Measurements from ENCODE around the gene ADARB1. TPM values are rescaled to one million over a fixed set of nuclear protein-coding genes. Genes with fewer than 3 reads are reported as not detected.

Gene ADARB1
- total and polyA plus RNA-seq, 2 of the 4 experiments (the other 2 are of a cell fraction) = 39.8 to 47.3 TPM

- no peak for TF ChIP-seq NFE2L2 (IDR thresholded peaks at IDR 0.05; ENCODE audit: low read depth, low read length)
Observed at GRCh38 chr21:45080639-45081414, 6.4 kb downstream of the ADARB1 start (continued).

GRCh38 chr21:45081636-45082035, 7.3 kb downstream of the ADARB1 start:
- ChIA-PET POLR2A (ENCODE audit: unreplicated experiment) (no interaction called here), CTCF (no interaction called here)
- no peak overlapping the region for H2AK9ac ChIP-seq (replicated peaks; ENCODE audit: low read depth, low read length, poor library complexity)
- H3K4me3 ChIP-seq (ENCODE audit: insufficient read depth, low read depth, low read length) = no peak overlapping the region
- H3K9me3 ChIP-seq (ENCODE audit: control insufficient read depth, insufficient read depth, low read length) = no peaks in the 10 kb centered on the region
- H3K4ac ChIP-seq (ENCODE audit: low read depth, low read length) = no peak overlapping the region; the same call in 1 of the 2 replicates
- dilution Hi-C loops (cut with HindIII; ENCODE audit: low sequenced_read_pairs, unreplicated experiment) = no loop called here
- intact Hi-C loops (cut with micrococcal nuclease) = no loop called here
- H4K20me1 ChIP-seq (ENCODE audit: insufficient read depth, low read length) = peaks cover 94% of the 10 kb centered on the region
- no peaks in the 10 kb centered on the region for H3K27me3 ChIP-seq (ENCODE audit: control insufficient read depth, insufficient read depth, low read length)
- in situ Hi-C loops (cut with MboI; ENCODE audit: low sequenced_read_pairs) = no loop called here
- peaks cover 39% of the 10 kb centered on the region for H3K9me1 ChIP-seq (ENCODE audit: insufficient read depth, low read length)
- no peak overlapping the region for H4K8ac ChIP-seq (ENCODE audit: low read depth in 2 of 2, low read length in 2 of 2)
- no peak overlapping the region for H2AFZ ChIP-seq (replicated peaks; ENCODE audit: low read length, poor library complexity)
- peak overlapping the region; percentile 31; the same call in 1 of the 2 replicates for H2AK5ac ChIP-seq (ENCODE audit: low read depth, low read length)
- 100% methylated on average over 2 of the region's 4 CpGs; no CpG with 5 or more reads in 1 of the 2 experiments for WGBS, 2 experiments (ENCODE audit: extremely low coverage in 2 of 2, insufficient read length in 1 of 2)
- H3K27ac ChIP-seq (ENCODE audit: insufficient read depth, low read length) = no peak overlapping the region
- DNase-seq (no peak), ATAC-seq (ENCODE audit: low read depth) (no peak)
- H3K14ac ChIP-seq (replicated peaks; ENCODE audit: low read depth, low read length) = peak overlapping the region; percentile 18; the same call in 1 of the 2 replicates
- no peak overlapping the region for H2BK15ac ChIP-seq (ENCODE audit: low read depth, low read length)
- H3K18ac ChIP-seq (ENCODE audit: low read depth, low read length) = no peak overlapping the region
- peaks cover 0 to 88% of the 10 kb centered on the region in 2 experiments; a peak in 3 of 4 replicates for H3K79me1 ChIP-seq (ENCODE audit: low read depth in 1 of 2, low read length in 2 of 2)
- peaks cover 34% of the 10 kb centered on the region for H3K4me1 ChIP-seq (ENCODE audit: control insufficient read depth, insufficient read depth, low read length)
- H2BK20ac ChIP-seq (ENCODE audit: low read depth, low read length) = no peak overlapping the region
- H3K56ac ChIP-seq (ENCODE audit: extremely low read depth, insufficient read depth, low read length) = no peak overlapping the region
- H3K9ac ChIP-seq (ENCODE audit: low read depth, low read length) = no peak overlapping the region
- H3K23ac ChIP-seq (ENCODE audit: low read depth, low read length) = no peak overlapping the region
- H2BK120ac ChIP-seq (ENCODE audit: low read depth, low read length) = no peak overlapping the region
- no peak overlapping the region for H4K91ac ChIP-seq (ENCODE audit: insufficient read depth, low read depth, low read length)
- peaks cover 40% of the 10 kb centered on the region for H3K36me3 ChIP-seq (ENCODE audit: control insufficient read depth, insufficient read depth, low read length)
- no peak overlapping the region for H2BK5ac ChIP-seq (ENCODE audit: low read depth, low read length, poor library complexity, severe bottlenecking)
- H3K4me2 ChIP-seq (ENCODE audit: low read depth, low read length) = no peak overlapping the region
- no peak overlapping the region for H4K5ac ChIP-seq (ENCODE audit: low read depth, low read length)
- BruUV-seq (replicated peaks) = no TSS peak
- TF ChIP-seq CEBPB (IDR thresholded peaks at IDR 0.05; ENCODE audit: low read depth, low read length) = no peak
- no peak for TF ChIP-seq RAD21 (IDR thresholded peaks at IDR 0.05; ENCODE audit: low read length)
- no peak for TF ChIP-seq CTCF (conservative IDR thresholded peaks at IDR 0.05; ENCODE audit: low read depth, low read length)
- TF ChIP-seq NFE2L2 (IDR thresholded peaks at IDR 0.05; ENCODE audit: low read depth, low read length) = no peak
- TF ChIP-seq MXI1 (IDR thresholded peaks at IDR 0.05; ENCODE audit: borderline replicate concordance, low read depth, low read length) = no peak
- no peak for TF ChIP-seq RCOR1 (IDR thresholded peaks at IDR 0.05; ENCODE audit: insufficient replicate concordance, low read length)
- TF ChIP-seq USF2 (IDR thresholded peaks at IDR 0.05; ENCODE audit: low read depth, low read length) = no peak
- TF ChIP-seq POLR2A (IDR thresholded peaks at IDR 0.05; ENCODE audit: low read depth, low read length) = no peak; the same call in 1 of the 2 replicates
- TF ChIP-seq FOS (IDR thresholded peaks at IDR 0.05; ENCODE audit: low read depth, low read length) = no peak
- no peak for TF ChIP-seq ELK1 (IDR thresholded peaks at IDR 0.05; ENCODE audit: borderline replicate concordance, low read depth, low read length)
- TF ChIP-seq BHLHE40 (IDR thresholded peaks at IDR 0.05; ENCODE audit: low read depth, low read length) = no peak
- no peak for TF ChIP-seq CHD1 (IDR thresholded peaks at IDR 0.05; ENCODE audit: low read depth, low read length)
- no peak for TF ChIP-seq MAZ (IDR thresholded peaks at IDR 0.05; ENCODE audit: borderline replicate concordance, low read depth, low read length)

Measured in IMR-90 (cell line).